Tongue (tissue), 1 donor: ENCODE data around the gene SFR1. TPM values are rescaled to one million over a fixed set of nuclear protein-coding genes. Genes with fewer than 3 reads are reported as not detected.

ENCODE experiments used
- total RNA-seq: library from RNA; depleted of rRNA; stranded (reverse); fragments of >200 nt; gene quantifications from one replicate; pipeline ENCODE4 v1.2.3, GENCODE V29; 2014

The SFR1 gene
- total RNA-seq, 1 donor from 2014 or later: 9.0 TPM

Other genes with a start within 250 kb of the SFR1 start
- gene STN1, start 204.0 kb upstream of the SFR1 start, total RNA-seq: 32.6 TPM
- gene SLK, start 155.0 kb upstream of the SFR1 start, total RNA-seq: 93.1 TPM
- gene COL17A1, start 36.3 kb upstream of the SFR1 start, total RNA-seq: 130 TPM
- 1.1 TPM for gene CFAP43, start 110.2 kb downstream of the SFR1 start, total RNA-seq
- gene GSTO1, start 132.7 kb downstream of the SFR1 start, total RNA-seq: 28.8 TPM
- 5.1 TPM for gene GSTO2, start 147.0 kb downstream of the SFR1 start, total RNA-seq
- gene ITPRIP, start 216.3 kb downstream of the SFR1 start, total RNA-seq: 11.1 TPM
- gene CFAP58, start 231.7 kb downstream of the SFR1 start, total RNA-seq: 0.62 TPM